HUES64 (cell line): ENCODE data around the gene NYAP1.
"Not testable (repeated sequence)": the region's sequence is repeated elsewhere in the genome, so short reads cannot be mapped to it uniquely, and the experiment has no call there.

Source experiments
- H3K27ac ChIP-seq: 2 replicates; pipeline ENCODE4 v1.7.0; 2013; ENCODE audit warnings: low read depth, low read length, inconsistent platforms
- H3K27me3 ChIP-seq: 2 replicates; pipeline ENCODE4 v1.6.1; 2013; ENCODE audit warnings: mild to moderate bottlenecking, low read length; ENCODE audit not compliant: insufficient read depth
- H3K36me3 ChIP-seq: 2 replicates; pipeline ENCODE4 v1.6.1; 2013; ENCODE audit warnings: mild to moderate bottlenecking, low read length; ENCODE audit not compliant: insufficient read depth
- H3K4me1 ChIP-seq: 2 replicates; pipeline ENCODE4 v1.6.1; 2013; ENCODE audit warnings: mild to moderate bottlenecking, low read length, moderate library complexity; ENCODE audit not compliant: insufficient read depth
- H3K4me3 ChIP-seq: 2 replicates; pipeline ENCODE4 v1.5.1; 2013; ENCODE audit warnings: mild to moderate bottlenecking, low read length, moderate library complexity
- H3K9ac ChIP-seq: 2 replicates; pipeline ENCODE4 v1.6.1; 2013; ENCODE audit warnings: mild to moderate bottlenecking, low read depth, low read length
- H3K9me3 ChIP-seq: 2 replicates; pipeline ENCODE4 v1.6.1; 2013; ENCODE audit warnings: low read depth, low read length; ENCODE audit not compliant: insufficient read depth
- WGBS: fragments of 150-250, 120-280 bp; methylation state at CpG from one replicate; pipeline ENCODE4 v1.1.7; 2013; ENCODE audit warnings: missing lambda C conversion rate; 5-methylcytosine and 5-hydroxymethylcytosine counted together

NYAP1 gene

DNA sequence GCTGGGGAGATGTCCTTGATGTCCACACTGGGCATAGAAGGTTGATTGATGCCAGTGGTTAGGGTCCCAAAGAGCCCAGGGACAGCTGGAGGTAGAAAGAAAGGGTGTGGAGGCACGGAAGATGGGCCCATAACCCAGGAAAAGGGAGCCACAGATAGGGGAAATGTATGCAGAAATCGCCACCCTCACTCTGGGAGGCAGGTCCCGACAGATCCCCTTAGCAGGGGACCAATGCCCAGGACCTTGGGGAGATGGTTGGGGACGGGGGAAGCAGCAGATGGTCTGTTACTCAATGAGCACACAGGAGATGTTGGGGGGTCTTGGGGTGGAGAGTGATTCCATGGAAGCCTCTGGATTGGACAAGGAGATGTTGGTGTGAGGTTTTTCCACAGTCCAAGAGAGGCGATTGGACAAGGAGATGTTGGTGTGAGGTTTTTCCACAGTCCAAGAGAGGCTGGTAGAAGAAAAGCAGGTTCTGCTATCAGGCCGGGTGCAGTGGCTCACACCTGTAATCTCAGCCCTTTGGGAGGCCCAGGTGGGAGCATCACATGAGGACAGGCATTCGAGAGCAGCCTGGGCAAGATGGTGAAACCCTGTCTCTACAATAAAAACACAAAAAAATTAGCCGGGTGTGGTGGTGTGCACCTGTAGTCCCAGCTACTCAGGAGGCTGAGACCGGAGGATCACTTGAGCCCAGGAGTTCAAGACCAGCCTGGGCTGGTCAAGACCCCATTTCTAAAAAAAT is 40.5 kb upstream of the NYAP1 start:
- Histone ChIP-seq H3K4me1 (no peaks in the 10 kb centered on the region), H3K9ac (no peak overlapping the region), H3K27ac (no peak overlapping the region), H3K36me3 (no peaks in the 10 kb centered on the region), H3K9me3 (no peaks in the 10 kb centered on the region), H3K27me3 (no peaks in the 10 kb centered on the region), H3K4me3 (no peak overlapping the region)
- 92% methylated on average over 9 of the region's 9 CpGs for WGBS

DNA sequence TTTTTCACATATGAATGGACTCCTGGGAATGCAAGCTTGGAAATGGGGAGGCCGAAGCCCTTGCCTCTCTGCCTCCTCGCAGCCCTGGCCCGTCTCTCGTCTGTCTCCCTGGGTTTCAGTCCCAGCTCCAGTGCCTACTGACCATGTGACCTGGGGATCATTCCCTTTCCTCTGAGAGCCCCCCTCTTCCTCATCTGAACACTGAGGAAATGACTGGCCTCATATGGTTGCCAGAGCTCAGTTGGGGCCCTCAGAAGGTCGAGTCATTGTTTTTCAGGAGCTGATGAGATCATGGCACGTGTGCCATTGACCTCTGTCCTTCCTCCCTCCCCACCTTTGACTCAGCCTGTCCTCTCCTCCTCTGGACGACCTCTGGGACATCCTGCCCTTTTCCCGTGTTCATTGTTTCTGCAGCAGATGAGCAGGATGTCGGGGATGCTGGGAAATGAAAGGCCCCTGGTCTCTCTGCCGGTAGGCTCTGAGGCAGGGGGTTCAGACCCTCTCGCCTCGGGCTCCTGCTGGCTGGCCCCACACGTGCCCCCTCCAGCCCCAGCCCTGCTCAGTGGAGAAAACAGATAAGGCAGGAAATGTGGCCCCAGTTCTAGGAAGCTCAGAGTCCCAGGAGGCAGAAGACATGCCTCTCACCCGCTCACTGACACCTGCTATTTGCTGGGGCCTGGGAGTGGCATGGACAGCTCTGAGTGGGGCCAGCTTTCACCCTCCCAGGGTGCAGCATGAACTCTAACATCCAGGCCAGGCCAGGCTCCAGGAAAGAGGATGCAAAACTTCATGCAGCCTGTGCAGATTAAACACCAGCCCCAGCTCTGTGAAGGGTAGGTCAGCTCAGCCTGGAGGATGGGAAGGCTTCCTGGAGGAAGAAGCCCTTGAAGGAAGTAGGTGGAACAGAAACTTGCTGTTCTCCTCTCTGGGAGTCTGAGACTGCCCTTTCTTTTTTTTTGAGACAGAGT is 39.1 kb upstream of the NYAP1 start:
- H3K9ac ChIP-seq: no peak overlapping the region
- WGBS: 71% methylated on average over 14 of the region's 14 CpGs

DNA sequence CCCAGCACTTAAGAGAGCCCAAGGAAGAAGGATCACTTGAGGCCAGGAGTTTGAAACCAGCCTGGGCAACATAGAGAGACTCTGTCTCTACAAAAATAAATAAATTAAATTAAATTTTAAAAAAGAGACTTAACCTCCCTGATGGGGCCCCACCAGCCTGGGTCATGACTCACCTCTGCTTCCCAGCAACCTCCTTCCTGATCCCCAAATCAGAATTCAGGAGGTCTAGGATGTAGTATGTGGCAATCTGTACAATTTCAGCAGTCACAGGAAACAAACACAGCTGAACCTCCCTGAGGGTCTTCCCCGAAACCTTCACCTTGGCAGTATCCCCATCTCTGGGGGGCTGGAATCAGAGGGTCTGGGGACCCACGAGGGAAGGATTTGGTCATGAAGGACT is 37.7 kb upstream of the NYAP1 start:
- WGBS: 89% methylated on average over 2 of the region's 2 CpGs
- Histone ChIP-seq H3K27me3 (no peaks in the 10 kb centered on the region), H3K9me3 (no peaks in the 10 kb centered on the region), H3K36me3 (no peaks in the 10 kb centered on the region), H3K9ac (no peak overlapping the region), H3K4me3 (no peak overlapping the region), H3K27ac (no peak overlapping the region), H3K4me1 (no peaks in the 10 kb centered on the region)

More for the DNA sequence above, 39.1 kb upstream of the NYAP1 start:
- H3K9me3 ChIP-seq: no peaks in the 10 kb centered on the region
- H3K4me3 ChIP-seq: no peak overlapping the region
- H3K27me3 ChIP-seq: no peaks in the 10 kb centered on the region
- H3K36me3 ChIP-seq: no peaks in the 10 kb centered on the region
- no peaks in the 10 kb centered on the region for H3K4me1 ChIP-seq
- H3K27ac ChIP-seq: peak overlapping the region; percentile 18; the same call in 1 of the 2 replicates

DNA sequence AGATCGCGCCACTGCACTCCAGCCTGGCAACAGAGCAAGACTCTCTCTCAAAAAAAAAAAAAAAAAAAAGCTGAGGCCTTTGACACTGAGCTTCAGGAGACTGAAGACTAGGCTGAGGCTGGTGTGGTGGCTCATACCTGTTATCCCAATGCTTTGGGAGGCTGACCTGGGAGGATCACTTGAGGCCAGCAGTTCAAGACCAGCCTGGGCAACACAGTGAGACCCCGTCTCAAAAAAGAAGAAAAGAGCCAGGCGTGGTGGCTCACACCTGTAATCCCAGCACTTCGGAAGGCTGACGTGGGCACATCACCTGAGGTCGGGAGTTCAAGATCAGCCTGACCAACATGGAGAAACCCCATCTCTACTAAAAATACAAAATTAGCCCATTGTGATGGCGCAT is 36.4 kb upstream of the NYAP1 start:
- 91% methylated on average over 8 of the region's 8 CpGs for WGBS
- H3K4me1 ChIP-seq, H3K27ac ChIP-seq, H3K4me3 ChIP-seq, H3K36me3 ChIP-seq, H3K27me3 ChIP-seq, H3K9ac ChIP-seq, H3K9me3 ChIP-seq: not testable (repeated sequence)

DNA sequence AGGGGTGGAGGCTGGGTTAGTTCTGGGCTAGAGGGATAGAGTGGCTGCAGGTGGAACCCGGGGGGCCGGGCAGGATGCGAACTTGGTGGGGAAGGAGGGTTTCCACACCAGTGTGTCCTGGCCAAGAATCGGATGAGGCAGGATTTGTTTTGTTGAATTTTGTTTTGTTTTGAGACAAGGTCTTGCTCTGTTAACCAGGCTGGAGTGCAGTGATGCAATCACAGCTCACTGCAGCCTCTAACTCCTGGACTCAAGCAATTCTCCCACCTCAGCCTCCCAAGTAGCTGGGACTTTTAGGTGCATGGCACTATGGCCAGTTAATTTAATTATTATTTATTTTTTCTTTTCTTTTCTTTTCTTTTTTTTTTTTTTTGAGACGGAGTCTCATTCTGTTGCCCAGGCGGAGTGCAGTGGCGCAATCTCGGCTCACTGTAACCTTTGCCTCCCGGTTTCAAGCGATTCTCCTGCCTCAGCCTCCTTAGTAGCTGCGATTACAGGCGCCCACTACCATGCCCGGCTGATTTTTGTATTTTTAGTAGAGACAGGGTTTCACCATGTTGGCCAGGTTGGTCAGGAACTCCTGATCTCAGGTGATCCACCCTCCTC is 34.4 kb upstream of the NYAP1 start:
- H3K4me1 ChIP-seq: no peaks in the 10 kb centered on the region
- WGBS: 95% methylated on average over 13 of the region's 13 CpGs
- no peaks in the 10 kb centered on the region for H3K27me3 ChIP-seq
- no peak overlapping the region for H3K27ac ChIP-seq
- no peak overlapping the region for H3K9ac ChIP-seq
- no peak overlapping the region for H3K4me3 ChIP-seq
- H3K9me3 ChIP-seq: no peaks in the 10 kb centered on the region
- H3K36me3 ChIP-seq: no peaks in the 10 kb centered on the region

DNA sequence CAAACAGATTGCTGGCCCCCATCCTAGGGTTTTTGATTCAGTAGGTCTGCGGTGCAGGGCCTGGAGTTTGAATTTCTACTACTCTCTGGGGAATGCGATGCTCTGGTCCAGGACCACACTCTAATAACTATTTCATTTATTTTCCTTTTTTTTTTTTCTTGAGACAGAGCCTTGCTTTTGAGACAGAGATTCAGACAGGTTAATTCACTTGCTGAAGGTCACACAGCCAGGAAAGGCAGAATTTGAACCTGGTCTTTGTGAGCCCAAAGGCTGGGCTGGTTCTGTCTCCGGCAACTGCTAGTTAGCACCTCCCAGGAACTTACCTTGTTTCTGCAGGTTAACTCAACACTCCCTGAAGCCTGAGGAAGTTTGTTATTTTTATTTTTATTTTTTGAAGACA is 31.2 kb upstream of the NYAP1 start:
- Histone ChIP-seq H3K4me3 (no peak overlapping the region), H3K9me3 (no peaks in the 10 kb centered on the region), H3K27me3 (no peaks in the 10 kb centered on the region), H3K36me3 (no peaks in the 10 kb centered on the region), H3K9ac (no peak overlapping the region), H3K4me1 (peaks cover 7% of the 10 kb centered on the region), H3K27ac (no peak overlapping the region)
- WGBS: 98% methylated on average over 3 of the region's 3 CpGs

DNA sequence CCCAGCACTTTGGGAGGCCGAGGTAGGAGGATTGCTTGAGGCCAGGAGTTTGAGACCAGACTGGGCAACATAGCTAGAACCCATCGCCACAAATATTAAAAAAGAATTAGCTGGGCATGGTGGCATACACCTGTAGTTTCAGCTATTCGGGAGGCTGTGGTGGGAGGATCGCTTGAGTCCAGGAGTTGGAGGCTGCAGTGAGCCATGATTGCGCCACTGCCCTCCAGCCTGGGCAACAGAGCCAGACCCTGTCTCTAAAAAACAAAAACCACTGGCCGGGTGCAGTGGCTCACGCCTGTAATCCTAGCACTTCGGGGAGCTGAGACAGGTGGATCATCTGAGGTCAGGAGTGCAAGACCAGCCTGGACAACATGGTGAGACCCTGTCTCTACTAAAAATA is 29.9 kb upstream of the NYAP1 start:
- not testable (repeated sequence) for H3K27ac ChIP-seq, H3K9ac ChIP-seq, H3K9me3 ChIP-seq, H3K27me3 ChIP-seq, H3K4me1 ChIP-seq, H3K4me3 ChIP-seq, H3K36me3 ChIP-seq
- WGBS: 98% methylated on average over 8 of the region's 8 CpGs

DNA sequence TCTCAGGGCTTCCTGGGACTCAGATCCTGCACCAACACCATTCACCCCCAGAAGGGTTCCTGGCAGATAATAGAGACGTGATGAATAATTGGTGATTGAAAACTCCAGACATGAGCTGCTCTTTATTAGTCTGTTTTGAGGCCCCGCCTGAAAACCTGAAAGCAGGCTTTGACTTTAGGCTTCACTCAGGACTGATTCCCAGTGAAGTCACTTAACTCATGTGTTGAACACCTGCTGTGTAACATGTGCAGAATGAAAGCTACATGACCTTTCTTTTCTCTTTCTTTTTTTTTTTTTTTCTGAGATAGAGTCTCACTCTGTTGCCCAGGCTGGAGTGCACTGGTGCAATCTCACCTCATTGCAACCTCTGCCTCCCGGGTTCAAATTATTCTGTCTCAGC is 28.5 kb upstream of the NYAP1 start:
- H3K4me1 ChIP-seq: peaks cover 7% of the 10 kb centered on the region
- H3K9ac ChIP-seq: no peak overlapping the region
- no peak overlapping the region for H3K27ac ChIP-seq
- H3K9me3 ChIP-seq: no peaks in the 10 kb centered on the region
- 92% methylated on average over 3 of the region's 3 CpGs for WGBS
- H3K27me3 ChIP-seq: no peaks in the 10 kb centered on the region
- no peak overlapping the region for H3K4me3 ChIP-seq
- H3K36me3 ChIP-seq: no peaks in the 10 kb centered on the region

DNA sequence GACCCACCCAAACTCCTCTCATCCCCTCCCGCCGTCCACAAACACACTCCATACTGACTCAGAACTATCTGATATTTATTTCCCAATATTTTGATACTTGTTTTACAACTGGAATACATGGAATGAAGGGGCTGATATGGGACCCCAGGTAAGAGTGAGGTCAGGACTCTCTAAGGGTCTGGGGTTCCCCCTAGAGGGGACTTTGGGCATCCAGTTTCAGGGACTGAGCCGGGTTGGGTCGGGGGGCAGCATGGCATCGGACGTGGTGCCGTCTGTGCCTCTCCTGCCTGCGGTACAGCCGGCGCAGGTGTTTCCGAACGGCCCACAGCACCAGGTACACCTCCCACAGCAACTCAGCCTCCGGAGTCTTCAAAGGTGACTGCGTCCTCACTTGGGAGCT is 27.2 kb upstream of the NYAP1 start:
- H3K9me3 ChIP-seq: no peaks in the 10 kb centered on the region
- peaks cover 7% of the 10 kb centered on the region for H3K4me1 ChIP-seq
- no peak overlapping the region for H3K9ac ChIP-seq
- no peaks in the 10 kb centered on the region for H3K36me3 ChIP-seq
- WGBS: 91% methylated on average over 14 of the region's 14 CpGs
- H3K27ac ChIP-seq: peak overlapping the region; percentile 64; the same call in 1 of the 2 replicates
- no peak overlapping the region for H3K4me3 ChIP-seq
- H3K27me3 ChIP-seq: no peaks in the 10 kb centered on the region

DNA sequence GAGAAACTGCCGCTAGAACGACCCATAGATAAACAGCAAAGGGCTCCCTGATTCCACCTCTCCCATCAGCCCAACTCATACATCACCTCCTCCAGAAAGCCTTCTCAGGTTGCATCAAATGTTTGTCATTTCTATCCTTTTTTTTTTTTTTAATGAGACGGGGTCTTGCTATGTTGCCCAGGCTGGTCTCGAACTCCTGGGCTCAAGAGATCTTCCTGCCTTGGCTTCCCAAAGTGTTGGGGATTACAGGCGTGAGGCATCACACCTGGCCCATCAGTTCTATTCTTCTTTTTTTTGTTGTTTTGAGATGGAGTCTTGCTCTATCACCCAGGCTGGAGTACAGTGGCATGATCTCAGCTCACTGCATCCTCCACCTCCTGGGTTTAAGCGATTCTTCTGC is 26.7 kb upstream of the NYAP1 start:
- Histone ChIP-seq H3K36me3 (no peaks in the 10 kb centered on the region), H3K9me3 (no peaks in the 10 kb centered on the region), H3K4me1 (peaks cover 7% of the 10 kb centered on the region), H3K4me3 (no peak overlapping the region), H3K27me3 (no peaks in the 10 kb centered on the region), H3K27ac (no peak overlapping the region; the same call in 1 of the 2 replicates), H3K9ac (no peak overlapping the region)
- 89% methylated on average over 6 of the region's 6 CpGs for WGBS

DNA sequence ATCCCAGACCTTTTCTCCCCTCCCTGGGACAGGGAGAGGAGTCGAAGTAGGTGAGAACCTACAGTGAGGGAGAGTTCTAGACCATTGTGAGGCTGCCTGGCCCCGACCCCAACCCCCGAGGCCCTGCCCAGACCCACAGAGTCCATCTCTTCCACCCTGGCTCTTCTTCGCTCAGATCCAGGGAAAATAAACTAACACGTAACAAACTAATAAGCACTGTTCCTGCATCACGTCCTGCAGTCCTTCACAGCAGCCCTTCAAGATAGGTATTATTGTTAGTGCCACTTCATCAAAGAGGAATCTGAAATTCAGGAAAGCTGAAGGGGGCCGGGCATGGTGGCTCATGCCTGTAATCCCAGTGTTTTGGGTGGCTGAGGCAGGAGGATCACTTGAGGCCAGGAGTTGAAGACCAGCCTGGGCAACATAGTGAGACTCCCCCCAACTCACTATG is 19.5 kb upstream of the NYAP1 start, which contains the start of gene SPACDR:
Gene SPACDR (minus strand): TSS at position 51 of the 451 bp plus-strand sequence. CDS start 235 bp downstream, outside the sequence.
- Histone ChIP-seq H3K9me3 (no peaks in the 10 kb centered on the region), H3K36me3 (no peaks in the 10 kb centered on the region), H3K27ac (no peak within 1 kb of the TSS), H3K4me1 (no peaks in the 10 kb centered on the region), H3K9ac (no peak within 1 kb of the TSS), H3K27me3 (no peaks in the 10 kb centered on the region), H3K4me3 (no peak within 1 kb of the TSS)
- WGBS: 76% methylated on average over 6 of the region's 7 CpGs
